IMR-90 (cell line): ENCODE data around the gene CD2AP. TPM values are rescaled to one million over a fixed set of nuclear protein-coding genes. Genes with fewer than 3 reads are reported as not detected.

Source experiments
- ATAC-seq: fragments of 200-7000 bp; cut with Tn5 transposase; 2 replicates; pipeline ENCODE4 v1.9.1; 2020; ENCODE audit warnings: low read depth, mild to moderate bottlenecking, moderate library complexity
- BruUV-seq: library from RNA; stranded (reverse); fragments of 400-500 nt; replicated peaks from 2 replicates; lab custom pipeline; 2021; lab: Mats Ljungman, UMichigan
- CTCF ChIA-PET: fragments of 300-600 bp; formaldehyde crosslinking; extraction: SDS; loops from one replicate; lab custom pipeline; 2021; ENCODE audit warnings: antibody characterized with exemption; lab: Yijun Ruan, JAX
- POLR2A ChIA-PET: fragments of 300-600 bp; sonication (Branson Sonifier 250); formaldehyde crosslinking; loops from one replicate; lab custom pipeline; 2022; ENCODE audit warnings: antibody characterized with exemption; ENCODE audit not compliant: unreplicated experiment; lab: Charles Lee
- DNase-seq: peaks from one replicate; pipeline ENCODE4 v3.0.0; 2013
- H2AFZ ChIP-seq: replicated peaks from 2 replicates; pipeline ENCODE3; 2013; ENCODE audit warnings: low read length, mild to moderate bottlenecking; ENCODE audit not compliant: poor library complexity
- H2AK5ac ChIP-seq: 2 replicates; pipeline ENCODE4 v1.6.1; 2013; ENCODE audit warnings: low read depth, low read length, inconsistent platforms
- H2AK9ac ChIP-seq: replicated peaks from 2 replicates; pipeline ENCODE3; 2013; ENCODE audit warnings: mild to moderate bottlenecking, low read depth, low read length, moderate library complexity; ENCODE audit not compliant: poor library complexity
- H2BK120ac ChIP-seq: 2 replicates; pipeline ENCODE4 v1.6.1; 2013; ENCODE audit warnings: low read depth, low read length, inconsistent platforms
- H2BK15ac ChIP-seq: 3 replicates; pipeline ENCODE4 v1.6.1; 2013; ENCODE audit warnings: low read depth, low read length, inconsistent platforms
- H2BK20ac ChIP-seq: 2 replicates; pipeline ENCODE4 v1.6.1; 2013; ENCODE audit warnings: low read depth, mild to moderate bottlenecking, inconsistent platforms, low read length, moderate library complexity
- H2BK5ac ChIP-seq: 2 replicates; pipeline ENCODE4 v1.6.1; 2013; ENCODE audit warnings: mild to moderate bottlenecking, low read depth, low read length, inconsistent platforms; ENCODE audit not compliant: poor library complexity, severe bottlenecking
- H3K14ac ChIP-seq: replicated peaks from 2 replicates; pipeline ENCODE4 v1.6.1; 2013; ENCODE audit warnings: low read depth, low read length, inconsistent platforms
- H3K18ac ChIP-seq: 2 replicates; pipeline ENCODE4 v1.6.1; 2013; ENCODE audit warnings: low read depth, low read length, control low read depth
- H3K23ac ChIP-seq: 2 replicates; pipeline ENCODE4 v1.6.1; 2013; ENCODE audit warnings: low read depth, low read length, inconsistent platforms
- H3K27ac ChIP-seq: 2 replicates; pipeline ENCODE4 v1.5.1; 2013; ENCODE audit warnings: mild to moderate bottlenecking, control low read depth, low read length; ENCODE audit not compliant: insufficient read depth
- H3K27me3 ChIP-seq: 2 replicates; pipeline ENCODE4 v1.6.1; 2013; ENCODE audit warnings: low read length; ENCODE audit not compliant: control insufficient read depth, insufficient read depth
- H3K36me3 ChIP-seq: 2 replicates; pipeline ENCODE4 v1.6.1; 2013; ENCODE audit warnings: low read length, mixed read lengths; ENCODE audit not compliant: control insufficient read depth, insufficient read depth
- H3K4ac ChIP-seq: 2 replicates; pipeline ENCODE4 v1.6.1; 2013; ENCODE audit warnings: low read depth, low read length, inconsistent platforms
- H3K4me1 ChIP-seq: 2 replicates; pipeline ENCODE4 v1.6.1; 2013; ENCODE audit warnings: low read length, mixed read lengths; ENCODE audit not compliant: control insufficient read depth, insufficient read depth
- H3K4me2 ChIP-seq: 2 replicates; pipeline ENCODE4 v1.6.1; 2013; ENCODE audit warnings: low read depth, mild to moderate bottlenecking, control low read depth, low read length, moderate library complexity
- H3K4me3 ChIP-seq: 2 replicates; pipeline ENCODE4 v1.5.1; 2013; ENCODE audit warnings: low read depth, mild to moderate bottlenecking, control low read depth, low read length, moderate library complexity; ENCODE audit not compliant: insufficient read depth
- H3K56ac ChIP-seq: 2 replicates; pipeline ENCODE4 v1.6.1; 2013; ENCODE audit warnings: low read length, inconsistent platforms; ENCODE audit not compliant: insufficient read depth; ENCODE audit errors: extremely low read depth
- H3K79me1 ChIP-seq, 2 experiments: 2 replicates each; pipeline ENCODE4 v1.6.1; 2013; ENCODE audit warnings: low read length in 2 of 2, inconsistent platforms in 1 of 2, low read depth in 1 of 2
- H3K9ac ChIP-seq: 2 replicates; pipeline ENCODE4 v1.6.1; 2013; ENCODE audit warnings: low read depth, low read length, control low read depth
- H3K9me1 ChIP-seq: 2 replicates; pipeline ENCODE4 v1.6.1; 2013; ENCODE audit warnings: low read length, inconsistent platforms; ENCODE audit not compliant: insufficient read depth
- H3K9me3 ChIP-seq: 2 replicates; pipeline ENCODE4 v1.6.1; 2013; ENCODE audit warnings: low read length; ENCODE audit not compliant: control insufficient read depth, insufficient read depth
- H4K20me1 ChIP-seq: 2 replicates; pipeline ENCODE4 v1.6.1; 2013; ENCODE audit warnings: low read length, inconsistent platforms; ENCODE audit not compliant: insufficient read depth
- H4K5ac ChIP-seq: 2 replicates; pipeline ENCODE4 v1.6.1; 2013; ENCODE audit warnings: mild to moderate bottlenecking, low read depth, low read length, control low read depth
- H4K8ac ChIP-seq, 2 experiments: 2 replicates each; pipeline ENCODE4 v1.6.1; 2013; ENCODE audit warnings: low read depth in 2 of 2, low read length in 2 of 2, control low read depth in 1 of 2, inconsistent platforms in 1 of 2
- H4K91ac ChIP-seq: 2 replicates; pipeline ENCODE4 v1.6.1; 2013; ENCODE audit warnings: low read depth, low read length, inconsistent platforms; ENCODE audit not compliant: insufficient read depth
- BHLHE40 ChIP-seq: fragments of 150-350 bp; IDR thresholded peaks from 2 replicates; pipeline ENCODE4 v1.6.1; 2016; ENCODE audit warnings: mild to moderate bottlenecking, low read depth, low read length
- CEBPB ChIP-seq: IDR thresholded peaks from 2 replicates; pipeline ENCODE4 v1.6.1; 2012; ENCODE audit warnings: low read depth, low read length, improper control_type of control experiment
- MAFK ChIP-seq: IDR thresholded peaks from 2 replicates; pipeline ENCODE4 v1.6.1; 2012; ENCODE audit warnings: low read depth, low read length, improper control_type of control experiment
- MAZ ChIP-seq: IDR thresholded peaks from 2 replicates; pipeline ENCODE4 v1.6.1; 2012; ENCODE audit warnings: low read depth, mild to moderate bottlenecking, low read length, improper control_type of control experiment, moderate library complexity, borderline replicate concordance
- MXI1 ChIP-seq: IDR thresholded peaks from 2 replicates; pipeline ENCODE4 v1.6.1; 2012; ENCODE audit warnings: low read depth, mild to moderate bottlenecking, low read length, moderate library complexity, borderline replicate concordance
- RAD21 ChIP-seq: IDR thresholded peaks from 2 replicates; pipeline ENCODE4 v1.6.1; 2012; ENCODE audit warnings: low read length, improper control_type of control experiment
- RFX5 ChIP-seq: IDR thresholded peaks from 2 replicates; pipeline ENCODE4 v1.8.0; 2012; ENCODE audit warnings: low read depth, mild to moderate bottlenecking, low read length, moderate library complexity
- SMC3 ChIP-seq: fragments of 150-350 bp; IDR thresholded peaks from 2 replicates; pipeline ENCODE4 v1.6.1; 2016; ENCODE audit warnings: low read depth, mild to moderate bottlenecking, antibody characterized with exemption, low read length, moderate library complexity
- WGBS, 2 experiments: methylation state at CpG; one replicate each; pipeline versions ENCODE4 v1.1.5 to v1.1.7; 2013; ENCODE audit warnings: missing lambda C conversion rate in 2 of 2; ENCODE audit not compliant: insufficient read length in 1 of 2; ENCODE audit errors: extremely low coverage in 2 of 2; 5-methylcytosine and 5-hydroxymethylcytosine counted together
- dilution Hi-C: fragments of 300-500 bp; cut with HindIII; formaldehyde crosslinking; loops from one replicate; pipeline ENCODE4 v1.14.3; 2018; ENCODE audit warnings: low sequenced_read_pairs; ENCODE audit not compliant: unreplicated experiment
- in situ Hi-C: fragments of 300-500 bp; cut with MboI; formaldehyde crosslinking; loops from 3 replicates; pipeline ENCODE4 v1.14.3; 2019; ENCODE audit warnings: low sequenced_read_pairs, inconsistent platforms, mixed read lengths
- intact Hi-C: fragments of 100-400 bp; cut with micrococcal nuclease; formaldehyde crosslinking; loops from 2 replicates; pipeline ENCODE4 v1.10.0; 2022
- polyA plus RNA-seq, 3 experiments: library from polyadenylated mRNA; depleted of rRNA; stranded (reverse); fragments of >200 nt; gene quantifications; 2 replicates each; pipeline ENCODE4 v1.2.3, GENCODE V29; 2012; ENCODE audit warnings: low replicate concordance in 1 of 3
- total RNA-seq: library from RNA; depleted of rRNA; stranded (reverse); fragments of >200 nt; gene quantifications from 2 replicates; pipeline ENCODE4 v1.2.3, GENCODE V29; 2012
- TF ChIP-seq, protein P1 (sequence below): fragments of 150-350 bp; IDR thresholded peaks from 2 replicates; pipeline ENCODE4 v1.6.1; 2016; ENCODE audit warnings: low read depth, mild to moderate bottlenecking, low read length, moderate library complexity, borderline replicate concordance
- TF ChIP-seq, protein P2 (sequence below): fragments of 150-350 bp; IDR thresholded peaks from 2 replicates; pipeline ENCODE4 v1.6.1; 2017; ENCODE audit warnings: mild to moderate bottlenecking, antibody characterized with exemption, low read length, low read depth

The CD2AP gene
- total and polyA plus RNA-seq, 2 of the 4 experiments (the other 2 are of a cell fraction), result 5.3 to 7.5 TPM

DNA sequence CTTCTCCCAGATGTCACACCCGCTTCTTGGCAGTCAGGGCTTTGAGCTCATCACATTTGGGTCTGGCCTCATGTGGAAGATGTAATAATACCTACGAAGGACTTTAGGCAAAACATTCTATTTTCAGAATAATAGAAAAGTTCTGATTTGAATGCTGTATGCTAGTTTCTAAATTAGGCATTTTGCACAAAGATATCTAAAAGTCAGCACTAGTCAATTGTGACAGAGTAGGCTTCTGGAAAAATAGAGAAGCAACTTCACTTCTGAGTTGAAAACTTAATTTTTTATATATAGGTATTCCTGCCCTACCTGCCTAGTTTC lies 38.3 kb upstream of the CD2AP start:
- ATAC-seq, result no peak
- Histone ChIP-seq H3K36me3 (no peaks in the 10 kb centered on the region), H2BK5ac (no peak overlapping the region), H3K27me3 (no peaks in the 10 kb centered on the region), H3K9me3 (no peaks in the 10 kb centered on the region), H3K4me3 (no peak overlapping the region), H2BK120ac (no peak overlapping the region), H2BK15ac (no peak overlapping the region), H2BK20ac (no peak overlapping the region), H2AFZ (no peak overlapping the region), H4K20me1 (no peaks in the 10 kb centered on the region), H3K9ac (no peak overlapping the region), H3K79me1 (no peaks in the 10 kb centered on the region), H4K5ac (no peak overlapping the region), H3K4me2 (no peak overlapping the region), H2AK5ac (no peak overlapping the region), H3K56ac (no peak overlapping the region), H3K27ac (no peak overlapping the region), H3K18ac (no peak overlapping the region), H3K4ac (no peak overlapping the region), H3K23ac (no peak overlapping the region), H3K14ac (no peak overlapping the region), H4K8ac (no peak overlapping the region), H3K4me1 (no peaks in the 10 kb centered on the region), H4K91ac (no peak overlapping the region), H2AK9ac (no peak overlapping the region), H3K9me1 (no peaks in the 10 kb centered on the region)
- WGBS, 2 experiments, result no CpG with 5 or more reads among the region's 2 CpGs
- ChIA-PET POLR2A (no interaction called here), CTCF (no interaction called here)
- dilution Hi-C loops (no loop called here), intact Hi-C loops (no loop called here), in situ Hi-C loops (no loop called here)
- no TSS peak for BruUV-seq
- TF ChIP-seq MAZ (no peak), MXI1 (no peak), CEBPB (no peak), MAFK (no peak), RAD21 (no peak), RFX5 (no peak), SMC3 (no peak), BHLHE40 (no peak)
- TF ChIP-seq, protein P1, sequence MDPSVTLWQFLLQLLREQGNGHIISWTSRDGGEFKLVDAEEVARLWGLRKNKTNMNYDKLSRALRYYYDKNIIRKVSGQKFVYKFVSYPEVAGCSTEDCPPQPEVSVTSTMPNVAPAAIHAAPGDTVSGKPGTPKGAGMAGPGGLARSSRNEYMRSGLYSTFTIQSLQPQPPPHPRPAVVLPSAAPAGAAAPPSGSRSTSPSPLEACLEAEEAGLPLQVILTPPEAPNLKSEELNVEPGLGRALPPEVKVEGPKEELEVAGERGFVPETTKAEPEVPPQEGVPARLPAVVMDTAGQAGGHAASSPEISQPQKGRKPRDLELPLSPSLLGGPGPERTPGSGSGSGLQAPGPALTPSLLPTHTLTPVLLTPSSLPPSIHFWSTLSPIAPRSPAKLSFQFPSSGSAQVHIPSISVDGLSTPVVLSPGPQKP, result no peak
- TF ChIP-seq, protein P2, sequence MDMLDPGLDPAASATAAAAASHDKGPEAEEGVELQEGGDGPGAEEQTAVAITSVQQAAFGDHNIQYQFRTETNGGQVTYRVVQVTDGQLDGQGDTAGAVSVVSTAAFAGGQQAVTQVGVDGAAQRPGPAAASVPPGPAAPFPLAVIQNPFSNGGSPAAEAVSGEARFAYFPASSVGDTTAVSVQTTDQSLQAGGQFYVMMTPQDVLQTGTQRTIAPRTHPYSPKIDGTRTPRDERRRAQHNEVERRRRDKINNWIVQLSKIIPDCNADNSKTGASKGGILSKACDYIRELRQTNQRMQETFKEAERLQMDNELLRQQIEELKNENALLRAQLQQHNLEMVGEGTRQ, result no peak
- no peak for DNase-seq
